HAP-1 (cell line): ENCODE data around the gene GZMM.

Experiments used
- DNase-seq, 2 experiments: peaks; one replicate each; pipeline ENCODE4 v3.0.0-alpha.2; 2016 to 2020; ENCODE audit warnings: low spot score in 2 of 2
- H3K27me3 ChIP-seq: fragments of 250-450 bp; sonication (Bioruptor Pico); 2 replicates; pipeline ENCODE4 v1.5.1; 2020; ENCODE audit warnings: low read depth, mild to moderate bottlenecking, moderate library complexity
- H3K36me3 ChIP-seq: fragments of 250-450 bp; sonication (Bioruptor Pico); replicated peaks from 2 replicates; pipeline ENCODE4 v1.5.1; 2020; ENCODE audit warnings: mild to moderate bottlenecking
- H3K4me1 ChIP-seq: fragments of 250-450 bp; sonication (Bioruptor Pico); 2 replicates; pipeline ENCODE4 v1.5.1; 2020; ENCODE audit warnings: mild to moderate bottlenecking
- H3K4me3 ChIP-seq: fragments of 250-450 bp; sonication (Bioruptor Pico); 2 replicates; pipeline ENCODE4 v1.5.1; 2020; ENCODE audit warnings: mild to moderate bottlenecking, moderate library complexity
- H3K9me3 ChIP-seq: fragments of 250-450 bp; sonication (Bioruptor Pico); 2 replicates; pipeline ENCODE4 v1.5.1; 2020; ENCODE audit warnings: mild to moderate bottlenecking, moderate library complexity
- in situ Hi-C: fragments of 300-500 bp; cut with MboI; formaldehyde crosslinking; loops from 3 replicates; pipeline ENCODE4 v1.14.3; 2020; ENCODE audit warnings: low sequenced_read_pairs, inconsistent platforms, mixed read lengths

GZMM gene

GRCh38 chr19:572140-572742, 28.4 kb downstream of the GZMM start, which contains the start of gene BSG:
Gene BSG, plus strand, starts transcription at chr19:572596. Its CDS starts 39 bp downstream, at chr19:572635.
- no peaks in the 10 kb centered on the region for H3K27me3 ChIP-seq
- H3K4me1 ChIP-seq = peaks cover 13% of the 10 kb centered on the region
- in situ Hi-C loops = no loop called here
- H3K9me3 ChIP-seq = peaks cover 2% of the 10 kb centered on the region; the same call in 1 of the 2 replicates
- peak; percentile 98 to 99 for DNase-seq
- peak within 1 kb of the TSS; percentile 98 for H3K4me3 ChIP-seq
- peaks cover 38% of the 10 kb centered on the region for H3K36me3 ChIP-seq

GRCh38 chr19:572743-573518, 29.1 kb downstream of the GZMM start:
- H3K27me3 ChIP-seq = no peaks in the 10 kb centered on the region
- peak overlapping the region; percentile 98 for H3K4me3 ChIP-seq
- peak; percentile 56 to 80 for DNase-seq
- in situ Hi-C loops = no loop called here
- peaks cover 2% of the 10 kb centered on the region; the same call in 1 of the 2 replicates for H3K9me3 ChIP-seq
- peaks cover 44% of the 10 kb centered on the region for H3K36me3 ChIP-seq
- peaks cover 13% of the 10 kb centered on the region for H3K4me1 ChIP-seq

GRCh38 chr19:573519-573825, 29.6 kb downstream of the GZMM start:
- H3K27me3 ChIP-seq = no peaks in the 10 kb centered on the region
- H3K4me1 ChIP-seq = peaks cover 13% of the 10 kb centered on the region
- in situ Hi-C loops = no loop called here
- peaks cover 2% of the 10 kb centered on the region; the same call in 1 of the 2 replicates for H3K9me3 ChIP-seq
- no peak for DNase-seq
- H3K4me3 ChIP-seq = peak overlapping the region; percentile 98
- H3K36me3 ChIP-seq = peaks cover 49% of the 10 kb centered on the region

- peak; percentile 55 to 68 for DNase-seq
- Histone ChIP-seq H3K4me3 (peak overlapping the region; percentile 98), H3K36me3 (peaks cover 57% of the 10 kb centered on the region), H3K4me1 (peaks cover 13% of the 10 kb centered on the region), H3K9me3 (peaks cover 2% of the 10 kb centered on the region; the same call in 1 of the 2 replicates), H3K27me3 (no peaks in the 10 kb centered on the region)
- in situ Hi-C loops = loop anchor here (25.0 kb wide), 1 partner anchor 162 kb away; no protein-coding TSS in a partner anchor
Measured at GRCh38 chr19:574658-575526, 31.0 kb downstream of the GZMM start.

GRCh38 chr19:575527-576506, 32.0 kb downstream of the GZMM start:
- DNase-seq = peak in 1 of 2 experiments; percentile 45
- peaks cover 13% of the 10 kb centered on the region for H3K4me1 ChIP-seq
- H3K36me3 ChIP-seq = peaks cover 60% of the 10 kb centered on the region
- H3K9me3 ChIP-seq = no peaks in the 10 kb centered on the region
- in situ Hi-C loops = loop anchor here (25.0 kb wide), 1 partner anchor 161 kb away; no protein-coding TSS in a partner anchor
- no peaks in the 10 kb centered on the region for H3K27me3 ChIP-seq
- H3K4me3 ChIP-seq = peak overlapping the region; percentile 98

- Histone ChIP-seq H3K27me3 (no peaks in the 10 kb centered on the region), H3K36me3 (peaks cover 68% of the 10 kb centered on the region), H3K4me1 (peaks cover 13% of the 10 kb centered on the region), H3K9me3 (no peaks in the 10 kb centered on the region), H3K4me3 (no peak overlapping the region)
- in situ Hi-C loops = loop anchor here (25.0 kb wide), 1 partner anchor 160 kb away; no protein-coding TSS in a partner anchor
- DNase-seq = no peak
Measured at GRCh38 chr19:576768-577438, 33.0 kb downstream of the GZMM start.

DNA sequence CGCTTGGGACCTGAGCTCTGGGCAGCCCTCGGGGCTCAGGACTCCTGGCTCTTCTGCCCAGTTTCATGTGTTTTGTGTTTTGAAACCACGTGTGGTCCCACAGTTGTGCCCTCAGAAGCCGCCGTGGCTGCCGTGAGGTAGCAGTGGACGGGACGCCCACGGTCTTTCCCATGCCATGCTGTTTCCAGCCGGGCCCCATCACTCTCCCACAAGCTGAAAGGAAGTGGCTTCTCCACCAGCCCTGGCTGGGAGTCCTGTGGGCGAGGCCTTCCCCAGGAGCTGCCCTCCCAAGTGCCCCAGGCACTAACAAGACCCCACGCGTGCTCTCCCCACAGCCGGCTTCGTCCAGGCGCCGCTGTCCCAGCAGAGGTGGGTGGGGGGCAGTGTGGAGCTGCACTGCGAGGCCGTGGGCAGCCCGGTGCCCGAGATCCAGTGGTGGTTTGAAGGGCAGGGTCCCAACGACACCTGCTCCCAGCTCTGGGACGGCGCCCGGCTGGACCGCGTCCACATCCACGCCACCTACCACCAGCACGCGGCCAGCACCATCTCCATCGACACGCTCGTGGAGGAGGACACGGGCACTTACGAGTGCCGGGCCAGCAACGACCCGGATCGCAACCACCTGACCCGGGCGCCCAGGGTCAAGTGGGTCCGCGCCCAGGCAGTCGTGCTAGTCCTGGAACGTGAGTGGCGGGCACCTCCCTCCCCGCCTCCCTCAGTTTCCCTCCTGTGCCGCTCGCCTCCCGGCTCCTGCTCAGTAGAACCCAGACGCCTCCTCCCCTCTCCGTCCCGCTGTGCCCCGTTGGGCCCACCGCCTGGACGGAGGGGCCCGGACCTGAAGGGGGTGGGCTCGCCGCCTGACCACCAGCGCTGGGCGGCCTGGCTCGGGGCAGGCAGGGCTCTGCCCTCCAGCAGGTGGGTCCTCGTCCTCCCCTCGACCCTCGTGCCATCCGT, 33.9 kb downstream of the GZMM start:
- no peak overlapping the region for H3K4me3 ChIP-seq
- peaks cover 69% of the 10 kb centered on the region for H3K36me3 ChIP-seq
- H3K27me3 ChIP-seq = no peaks in the 10 kb centered on the region
- H3K4me1 ChIP-seq = peaks cover 13% of the 10 kb centered on the region
- no peaks in the 10 kb centered on the region for H3K9me3 ChIP-seq
- in situ Hi-C loops = loop anchor here (25.0 kb wide), 1 partner anchor 160 kb away; no protein-coding TSS in a partner anchor
- DNase-seq = no peak

DNA sequence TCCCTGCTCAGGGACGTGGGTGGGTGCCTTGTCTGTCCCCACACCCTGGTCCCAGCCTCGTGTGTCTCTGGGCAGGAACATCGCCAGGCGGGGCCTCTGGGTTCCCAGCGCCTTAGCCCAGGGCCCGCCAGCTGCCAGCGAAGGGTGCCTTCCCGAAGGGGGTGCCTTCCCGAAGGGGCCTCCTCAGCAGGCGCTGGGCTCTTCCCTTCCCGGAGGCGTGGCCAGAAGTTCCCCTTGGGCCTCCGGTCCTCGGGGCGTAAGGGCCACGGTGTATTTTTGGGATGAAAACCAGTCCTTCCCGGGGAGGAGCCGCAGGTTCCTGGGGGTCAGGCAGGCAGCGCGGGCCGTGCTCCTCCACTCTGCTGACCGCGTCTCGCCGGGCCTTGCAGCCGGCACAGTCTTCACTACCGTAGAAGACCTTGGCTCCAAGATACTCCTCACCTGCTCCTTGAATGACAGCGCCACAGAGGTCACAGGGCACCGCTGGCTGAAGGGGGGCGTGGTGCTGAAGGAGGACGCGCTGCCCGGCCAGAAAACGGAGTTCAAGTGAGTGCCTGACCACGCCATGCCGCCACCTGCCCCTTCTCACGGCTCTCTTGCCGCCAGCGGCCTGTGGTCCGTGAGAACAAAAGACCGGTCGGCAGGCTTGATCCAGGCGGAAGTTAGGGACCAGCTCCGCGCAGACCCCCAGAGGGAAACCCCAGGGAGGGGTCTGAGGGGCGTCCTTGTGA, 35.4 kb downstream of the GZMM start:
- Histone ChIP-seq H3K4me3 (no peak overlapping the region), H3K27me3 (no peaks in the 10 kb centered on the region), H3K9me3 (no peaks in the 10 kb centered on the region), H3K4me1 (peaks cover 9% of the 10 kb centered on the region), H3K36me3 (peaks cover 71% of the 10 kb centered on the region)
- in situ Hi-C loops = loop anchor here (25.0 kb wide), 1 partner anchor 158 kb away; no protein-coding TSS in a partner anchor
- no peak for DNase-seq

- Histone ChIP-seq H3K4me3 (no peak overlapping the region), H3K4me1 (peaks cover 5% of the 10 kb centered on the region; the same call in 1 of the 2 replicates), H3K9me3 (no peaks in the 10 kb centered on the region), H3K36me3 (peaks cover 66% of the 10 kb centered on the region), H3K27me3 (no peaks in the 10 kb centered on the region)
- in situ Hi-C loops = loop anchor here (25.0 kb wide), 1 partner anchor 158 kb away; no protein-coding TSS in a partner anchor
- no peak for DNase-seq
Measured at GRCh38 chr19:579842-580155, 35.9 kb downstream of the GZMM start.

GRCh38 chr19:580274-580835, 36.5 kb downstream of the GZMM start:
- peaks cover 63% of the 10 kb centered on the region for H3K36me3 ChIP-seq
- in situ Hi-C loops = loop anchor here (25.0 kb wide), 1 partner anchor 157 kb away; no protein-coding TSS in a partner anchor
- no peaks in the 10 kb centered on the region for H3K9me3 ChIP-seq
- peaks cover 2% of the 10 kb centered on the region; the same call in 1 of the 2 replicates for H3K4me1 ChIP-seq
- no peak for DNase-seq
- H3K27me3 ChIP-seq = no peaks in the 10 kb centered on the region
- H3K4me3 ChIP-seq = no peak overlapping the region
